SK-N-SH (cell line): ENCODE measurements around the gene NLGN1. TPM values are rescaled to one million over a fixed set of nuclear protein-coding genes. Genes with fewer than 3 reads are reported as not detected.

Experiments
- CTCF ChIA-PET: fragments of 300-600, 350-600 bp; formaldehyde crosslinking; extraction: SDS; loops from one replicate; lab custom pipeline; 2021; lab: Yijun Ruan, JAX
- POLR2A ChIA-PET: fragments of 350-600 bp; sonication (Branson Sonifier 250); formaldehyde crosslinking; extraction: SDS; loops from one replicate; lab custom pipeline; 2020; ENCODE audit warnings: antibody characterized with exemption, inconsistent platforms; lab: Yijun Ruan, JAX
- DNase-seq: peaks from one replicate; pipeline ENCODE4 v3.0.0; 2012
- H2AFZ ChIP-seq: fragments of 200-600 bp; sonication (generic); 2 replicates; pipeline ENCODE4 v1.8.1; 2016; ENCODE audit warnings: antibody characterized with exemption, mild to moderate bottlenecking, low read depth
- H3F3A ChIP-seq: fragments of 200-600 bp; sonication (generic); replicated peaks from 2 replicates; pipeline ENCODE3; 2016; ENCODE audit warnings: antibody characterized with exemption, mild to moderate bottlenecking; ENCODE audit not compliant: insufficient read depth
- H3K27ac ChIP-seq, 2 experiments: fragments of 200-500 bp in 1 of 2; fragments of 200-600 bp in 1 of 2; sonication (Bioruptor generic) in 1 of 2; sonication (generic), shearing (Covaris generic) in 1 of 2; 2 replicates each; pipeline versions ENCODE4 v1.5.1 to v1.6.1; 2014 to 2016; ENCODE audit warnings: low read depth in 2 of 2, inconsistent platforms in 1 of 2, low read length in 1 of 2, mild to moderate bottlenecking in 1 of 2, mixed read lengths in 1 of 2
- H3K27me3 ChIP-seq: fragments of 200-600 bp; sonication (generic), shearing (Covaris generic); 2 replicates; pipeline ENCODE4 v1.6.1; 2016; ENCODE audit warnings: mixed run types; ENCODE audit not compliant: insufficient read depth
- H3K36me3 ChIP-seq, 2 experiments: fragments of 200-500 bp in 1 of 2; fragments of 200-600 bp in 1 of 2; sonication (Bioruptor generic) in 1 of 2; sonication (generic) in 1 of 2; replicated peaks in 1 of 2; 2 replicates each; pipeline versions ENCODE3 to v1.5.1; 2014 to 2016; ENCODE audit warnings: low read length in 1 of 2, mild to moderate bottlenecking in 1 of 2; ENCODE audit not compliant: insufficient read depth in 2 of 2, control insufficient read depth in 1 of 2
- H3K4me1 ChIP-seq, 2 experiments: fragments of 200-500 bp in 1 of 2; fragments of 200-600 bp in 1 of 2; sonication (Bioruptor generic) in 1 of 2; sonication (generic), shearing (Covaris generic) in 1 of 2; 2 replicates each; pipeline versions ENCODE4 v1.5.1 to v1.6.1; 2014 to 2016; ENCODE audit warnings: low read depth in 1 of 2, low read length in 1 of 2, mixed run types in 1 of 2; ENCODE audit not compliant: insufficient read depth in 2 of 2, control insufficient read depth in 1 of 2
- H3K4me2 ChIP-seq: fragments of 200-600 bp; sonication (generic), shearing (Covaris generic); 2 replicates; pipeline ENCODE4 v1.6.1; 2017; ENCODE audit warnings: mixed run types
- H3K4me3 ChIP-seq, 2 experiments: fragments of 200-500 bp in 1 of 2; fragments of 200-600 bp in 1 of 2; sonication (Bioruptor generic) in 1 of 2; sonication (generic), shearing (Covaris generic) in 1 of 2; 2 replicates each; pipeline versions ENCODE4 v1.5.1 to v1.8.1; 2014 to 2016; ENCODE audit warnings: low read depth in 2 of 2, inconsistent platforms in 1 of 2, low read length in 1 of 2, mild to moderate bottlenecking in 1 of 2, mixed read lengths in 1 of 2, moderate library complexity in 1 of 2
- H3K79me2 ChIP-seq: fragments of 200-600 bp; sonication (generic); 2 replicates; pipeline ENCODE4 v1.8.1; 2017; ENCODE audit warnings: mild to moderate bottlenecking; ENCODE audit not compliant: insufficient read depth
- H3K9ac ChIP-seq: fragments of 200-600 bp; sonication (generic); 2 replicates; pipeline ENCODE4 v1.6.1; 2017; ENCODE audit warnings: mixed run types
- H3K9me2 ChIP-seq: fragments of 200-600 bp; sonication (generic); 2 replicates; pipeline ENCODE4 v1.6.1; 2017; ENCODE audit warnings: mixed run types
- H3K9me3 ChIP-seq: fragments of 200-600 bp; sonication (generic); 2 replicates; pipeline ENCODE4 v1.6.1; 2017; ENCODE audit warnings: mixed run types, mild to moderate bottlenecking, moderate library complexity
- H4K20me1 ChIP-seq: fragments of 200-600 bp; sonication (generic); 2 replicates; pipeline ENCODE4 v1.6.1; 2017; ENCODE audit warnings: mild to moderate bottlenecking, mixed run types; ENCODE audit not compliant: insufficient read depth
- CHD2 ChIP-seq: fragments of 150-350 bp; IDR thresholded peaks from 2 replicates; pipeline ENCODE4 v1.6.1; 2018; ENCODE audit warnings: low read length; ENCODE audit not compliant: partially characterized antibody
- EP300 ChIP-seq, 2 experiments: IDR thresholded peaks; 2 replicates each; pipeline versions ENCODE4 v1.4.0 to v1.6.1; 2012; ENCODE audit warnings: borderline replicate concordance in 1 of 2, low read depth in 1 of 2, low read length in 1 of 2
- EZH2phosphoT487 ChIP-seq: fragments of 200-600 bp; sonication (generic); IDR thresholded peaks from 2 replicates; pipeline ENCODE4 v1.6.1; 2017; ENCODE audit warnings: low read depth, mixed run types, mild to moderate bottlenecking, antibody characterized with exemption, moderate library complexity, borderline replicate concordance
- FOSL2 ChIP-seq: IDR thresholded peaks from 2 replicates; pipeline ENCODE4 v1.4.0; 2012; ENCODE audit warnings: low read depth, mild to moderate bottlenecking, moderate library complexity, borderline replicate concordance
- FOXJ3 ChIP-seq: sonication (generic); formaldehyde crosslinking; IDR thresholded peaks from 2 replicates; pipeline ENCODE4 v1.5.1; 2020; ENCODE audit warnings: mild to moderate bottlenecking, missing genetic modification reagents
- FOXM1 ChIP-seq: IDR thresholded peaks from 2 replicates; pipeline ENCODE4 v1.4.0; 2012; ENCODE audit warnings: low read depth, mild to moderate bottlenecking
- GABPA ChIP-seq: IDR thresholded peaks from 2 replicates; pipeline ENCODE4 v1.4.0; 2012; ENCODE audit warnings: low read depth, mild to moderate bottlenecking
- GATA2 ChIP-seq: sonication (generic); formaldehyde crosslinking; IDR thresholded peaks from 2 replicates; pipeline ENCODE4 v1.5.0; 2020; ENCODE audit warnings: mild to moderate bottlenecking, missing genetic modification reagents
- JUND ChIP-seq: IDR thresholded peaks from 2 replicates; pipeline ENCODE4 v1.4.0; 2012
- MEF2A ChIP-seq: IDR thresholded peaks from 2 replicates; pipeline ENCODE4 v1.4.0; 2012; ENCODE audit warnings: low read depth, borderline replicate concordance
- MXI1 ChIP-seq: IDR thresholded peaks from 2 replicates; pipeline ENCODE4 v1.6.1; 2012; ENCODE audit warnings: mild to moderate bottlenecking, low read depth, low read length, improper control_type of control experiment
- RCOR1 ChIP-seq: fragments of 150-350 bp; IDR thresholded peaks from 2 replicates; pipeline ENCODE4 v1.6.1; 2017; ENCODE audit warnings: antibody characterized with exemption, low read length
- RFX5 ChIP-seq: IDR thresholded peaks from 2 replicates; pipeline ENCODE4 v1.6.1; 2012; ENCODE audit warnings: mild to moderate bottlenecking, improper control_type of control experiment, low read length
- SIN3A ChIP-seq: IDR thresholded peaks from 2 replicates; pipeline ENCODE4 v1.6.1; 2012; ENCODE audit warnings: low read depth, mild to moderate bottlenecking, low read length, moderate library complexity, borderline replicate concordance
- TCF12 ChIP-seq: IDR thresholded peaks from 2 replicates; pipeline ENCODE4 v1.4.0; 2012
- YY1 ChIP-seq: IDR thresholded peaks from 2 replicates; pipeline ENCODE4 v1.4.0; 2012; ENCODE audit warnings: low read depth, mild to moderate bottlenecking
- WGBS: methylation state at CpG from one replicate; pipeline ENCODE4 v1.1.6; 2017; ENCODE audit warnings: low lambda C conversion rate; 5-methylcytosine and 5-hydroxymethylcytosine counted together
- polyA plus RNA-seq, 3 experiments: library from polyadenylated mRNA; depleted of rRNA; stranded (reverse); fragments of >200 nt; gene quantifications; 2 replicates each; pipeline ENCODE4 v1.2.3, GENCODE V29; 2012
- TF ChIP-seq, protein P1 (sequence below): IDR thresholded peaks from 2 replicates; pipeline ENCODE4 v1.6.1; 2012; ENCODE audit warnings: mild to moderate bottlenecking, low read depth, low read length, moderate library complexity
- TF ChIP-seq, protein P2 (sequence below): fragments of 200-600 bp; sonication (generic); IDR thresholded peaks from 2 replicates; pipeline ENCODE4 v1.6.1; 2017; ENCODE audit warnings: antibody characterized with exemption, mild to moderate bottlenecking, moderate library complexity
- TF ChIP-seq, protein P3 (sequence below): IDR thresholded peaks from 2 replicates; pipeline ENCODE4; 2012
- TF ChIP-seq, protein P4 (sequence below): IDR thresholded peaks from 2 replicates; pipeline ENCODE4 v1.4.0; 2012; ENCODE audit warnings: low read depth
- TF ChIP-seq, protein P5 (sequence below): fragments of 150-350 bp; IDR thresholded peaks from 2 replicates; pipeline ENCODE4 v1.6.1; 2016; ENCODE audit warnings: mild to moderate bottlenecking, low read depth, low read length
- TF ChIP-seq, protein P6 (sequence below): IDR thresholded peaks from 2 replicates; pipeline ENCODE4 v1.4.0; 2012; ENCODE audit warnings: low read depth, borderline replicate concordance

NLGN1 gene
- polyA plus RNA-seq, 1 of the 3 experiments (the other 2 are of a cell fraction) = 1.5 TPM

DNA sequence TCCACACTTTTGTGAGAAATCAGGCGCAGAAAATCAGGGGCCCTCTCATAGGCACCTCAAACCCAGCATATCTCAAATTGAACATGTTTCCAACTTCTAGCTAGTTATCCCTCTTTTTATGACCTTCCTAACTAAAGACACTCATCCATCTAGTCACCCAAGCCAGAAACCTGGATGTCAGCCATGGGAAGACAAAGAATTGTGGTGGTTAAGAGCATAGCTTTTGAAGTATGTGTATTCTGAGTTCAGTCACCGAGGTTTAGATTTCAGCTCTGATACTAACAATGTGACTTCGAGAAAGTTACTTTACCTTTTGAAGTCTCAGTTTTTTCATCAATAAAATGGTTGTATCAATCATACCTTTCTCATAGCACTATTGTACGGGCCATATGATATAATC lies 495.5 kb downstream of the NLGN1 start (continued):
- TF ChIP-seq, protein P1, sequence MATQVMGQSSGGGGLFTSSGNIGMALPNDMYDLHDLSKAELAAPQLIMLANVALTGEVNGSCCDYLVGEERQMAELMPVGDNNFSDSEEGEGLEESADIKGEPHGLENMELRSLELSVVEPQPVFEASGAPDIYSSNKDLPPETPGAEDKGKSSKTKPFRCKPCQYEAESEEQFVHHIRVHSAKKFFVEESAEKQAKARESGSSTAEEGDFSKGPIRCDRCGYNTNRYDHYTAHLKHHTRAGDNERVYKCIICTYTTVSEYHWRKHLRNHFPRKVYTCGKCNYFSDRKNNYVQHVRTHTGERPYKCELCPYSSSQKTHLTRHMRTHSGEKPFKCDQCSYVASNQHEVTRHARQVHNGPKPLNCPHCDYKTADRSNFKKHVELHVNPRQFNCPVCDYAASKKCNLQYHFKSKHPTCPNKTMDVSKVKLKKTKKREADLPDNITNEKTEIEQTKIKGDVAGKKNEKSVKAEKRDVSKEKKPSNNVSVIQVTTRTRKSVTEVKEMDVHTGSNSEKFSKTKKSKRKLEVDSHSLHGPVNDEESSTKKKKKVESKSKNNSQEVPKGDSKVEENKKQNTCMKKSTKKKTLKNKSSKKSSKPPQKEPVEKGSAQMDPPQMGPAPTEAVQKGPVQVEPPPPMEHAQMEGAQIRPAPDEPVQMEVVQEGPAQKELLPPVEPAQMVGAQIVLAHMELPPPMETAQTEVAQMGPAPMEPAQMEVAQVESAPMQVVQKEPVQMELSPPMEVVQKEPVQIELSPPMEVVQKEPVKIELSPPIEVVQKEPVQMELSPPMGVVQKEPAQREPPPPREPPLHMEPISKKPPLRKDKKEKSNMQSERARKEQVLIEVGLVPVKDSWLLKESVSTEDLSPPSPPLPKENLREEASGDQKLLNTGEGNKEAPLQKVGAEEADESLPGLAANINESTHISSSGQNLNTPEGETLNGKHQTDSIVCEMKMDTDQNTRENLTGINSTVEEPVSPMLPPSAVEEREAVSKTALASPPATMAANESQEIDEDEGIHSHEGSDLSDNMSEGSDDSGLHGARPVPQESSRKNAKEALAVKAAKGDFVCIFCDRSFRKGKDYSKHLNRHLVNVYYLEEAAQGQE = no peak
- TF ChIP-seq RFX5 (no peak), GATA2 (CRISPR knock-in tag) (no peak), CHD2 (no peak), FOSL2 (peak; percentile 75; the same call in 1 of the 2 replicates), JUND (peak; percentile 62), TCF12 (peak; percentile 69), FOXM1 (no peak), GABPA (no peak), MEF2A (no peak), YY1 (no peak), FOXJ3 (no peak)
- TF ChIP-seq, protein P2, sequence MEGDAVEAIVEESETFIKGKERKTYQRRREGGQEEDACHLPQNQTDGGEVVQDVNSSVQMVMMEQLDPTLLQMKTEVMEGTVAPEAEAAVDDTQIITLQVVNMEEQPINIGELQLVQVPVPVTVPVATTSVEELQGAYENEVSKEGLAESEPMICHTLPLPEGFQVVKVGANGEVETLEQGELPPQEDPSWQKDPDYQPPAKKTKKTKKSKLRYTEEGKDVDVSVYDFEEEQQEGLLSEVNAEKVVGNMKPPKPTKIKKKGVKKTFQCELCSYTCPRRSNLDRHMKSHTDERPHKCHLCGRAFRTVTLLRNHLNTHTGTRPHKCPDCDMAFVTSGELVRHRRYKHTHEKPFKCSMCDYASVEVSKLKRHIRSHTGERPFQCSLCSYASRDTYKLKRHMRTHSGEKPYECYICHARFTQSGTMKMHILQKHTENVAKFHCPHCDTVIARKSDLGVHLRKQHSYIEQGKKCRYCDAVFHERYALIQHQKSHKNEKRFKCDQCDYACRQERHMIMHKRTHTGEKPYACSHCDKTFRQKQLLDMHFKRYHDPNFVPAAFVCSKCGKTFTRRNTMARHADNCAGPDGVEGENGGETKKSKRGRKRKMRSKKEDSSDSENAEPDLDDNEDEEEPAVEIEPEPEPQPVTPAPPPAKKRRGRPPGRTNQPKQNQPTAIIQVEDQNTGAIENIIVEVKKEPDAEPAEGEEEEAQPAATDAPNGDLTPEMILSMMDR = no peak
- TF ChIP-seq, protein P3, sequence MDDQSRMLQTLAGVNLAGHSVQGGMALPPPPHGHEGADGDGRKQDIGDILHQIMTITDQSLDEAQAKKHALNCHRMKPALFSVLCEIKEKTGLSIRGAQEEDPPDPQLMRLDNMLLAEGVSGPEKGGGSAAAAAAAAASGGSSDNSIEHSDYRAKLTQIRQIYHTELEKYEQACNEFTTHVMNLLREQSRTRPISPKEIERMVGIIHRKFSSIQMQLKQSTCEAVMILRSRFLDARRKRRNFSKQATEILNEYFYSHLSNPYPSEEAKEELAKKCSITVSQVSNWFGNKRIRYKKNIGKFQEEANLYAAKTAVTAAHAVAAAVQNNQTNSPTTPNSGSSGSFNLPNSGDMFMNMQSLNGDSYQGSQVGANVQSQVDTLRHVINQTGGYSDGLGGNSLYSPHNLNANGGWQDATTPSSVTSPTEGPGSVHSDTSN = peak; percentile 92
- TF ChIP-seq, protein P4, sequence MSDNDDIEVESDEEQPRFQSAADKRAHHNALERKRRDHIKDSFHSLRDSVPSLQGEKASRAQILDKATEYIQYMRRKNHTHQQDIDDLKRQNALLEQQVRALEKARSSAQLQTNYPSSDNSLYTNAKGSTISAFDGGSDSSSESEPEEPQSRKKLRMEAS = no peak

DNA sequence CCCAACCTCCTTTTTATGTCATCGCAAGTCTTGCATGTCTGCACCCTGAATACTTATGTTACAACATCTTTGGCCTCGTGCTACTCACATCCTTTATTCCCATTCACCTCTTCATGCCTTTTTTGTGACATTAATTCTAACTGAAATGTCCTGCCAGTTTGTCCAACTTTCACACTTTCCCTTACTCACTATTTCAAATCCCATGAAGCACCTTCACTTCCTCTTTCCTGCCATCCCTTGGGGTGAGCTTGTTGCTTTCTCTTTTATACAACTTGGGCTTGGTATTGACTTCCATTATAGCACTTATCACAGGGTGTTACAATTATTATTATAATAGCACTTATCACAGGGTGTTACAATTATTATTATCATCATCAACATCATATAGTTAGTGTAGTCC lies 496.3 kb downstream of the NLGN1 start:
- H3K27ac ChIP-seq = peak overlapping the region in 1 of 2 experiments; percentile 87; a peak in 1 of 4 replicates
- H4K20me1 ChIP-seq = no peaks in the 10 kb centered on the region
- H3K36me3 ChIP-seq = no peaks in the 10 kb centered on the region
- H3K27me3 ChIP-seq = no peaks in the 10 kb centered on the region
- 80% methylated on average over 2 of the region's 2 CpGs for WGBS
- H3F3A ChIP-seq = peaks cover 21% of the 10 kb centered on the region
- no peak overlapping the region for H2AFZ ChIP-seq
- H3K79me2 ChIP-seq = no peaks in the 10 kb centered on the region
- no peaks in the 10 kb centered on the region for H3K9me3 ChIP-seq
- H3K9ac ChIP-seq = no peak overlapping the region
- H3K4me1 ChIP-seq = peaks cover 0 to 23% of the 10 kb centered on the region in 2 experiments; a peak in 2 of 4 replicates
- H3K4me2 ChIP-seq = no peak overlapping the region
- ChIA-PET POLR2A (no interaction called here), CTCF (interaction anchor here (0.7 kb wide), 1 partner anchor 132 kb away, joined by 3 read pairs; no protein-coding TSS in a partner anchor)
- no peak overlapping the region for H3K4me3 ChIP-seq
- H3K9me2 ChIP-seq = no peaks in the 10 kb centered on the region
- DNase-seq = no peak
- TF ChIP-seq RFX5 = no peak
- TF ChIP-seq, protein P5, sequence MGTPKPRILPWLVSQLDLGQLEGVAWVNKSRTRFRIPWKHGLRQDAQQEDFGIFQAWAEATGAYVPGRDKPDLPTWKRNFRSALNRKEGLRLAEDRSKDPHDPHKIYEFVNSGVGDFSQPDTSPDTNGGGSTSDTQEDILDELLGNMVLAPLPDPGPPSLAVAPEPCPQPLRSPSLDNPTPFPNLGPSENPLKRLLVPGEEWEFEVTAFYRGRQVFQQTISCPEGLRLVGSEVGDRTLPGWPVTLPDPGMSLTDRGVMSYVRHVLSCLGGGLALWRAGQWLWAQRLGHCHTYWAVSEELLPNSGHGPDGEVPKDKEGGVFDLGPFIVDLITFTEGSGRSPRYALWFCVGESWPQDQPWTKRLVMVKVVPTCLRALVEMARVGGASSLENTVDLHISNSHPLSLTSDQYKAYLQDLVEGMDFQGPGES = no peak
- TF ChIP-seq MEF2A = no peak
- TF ChIP-seq, protein P6, sequence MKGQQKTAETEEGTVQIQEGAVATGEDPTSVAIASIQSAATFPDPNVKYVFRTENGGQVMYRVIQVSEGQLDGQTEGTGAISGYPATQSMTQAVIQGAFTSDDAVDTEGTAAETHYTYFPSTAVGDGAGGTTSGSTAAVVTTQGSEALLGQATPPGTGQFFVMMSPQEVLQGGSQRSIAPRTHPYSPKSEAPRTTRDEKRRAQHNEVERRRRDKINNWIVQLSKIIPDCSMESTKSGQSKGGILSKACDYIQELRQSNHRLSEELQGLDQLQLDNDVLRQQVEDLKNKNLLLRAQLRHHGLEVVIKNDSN = no peak
- TF ChIP-seq, protein P3 = no peak
- TF ChIP-seq CHD2 = no peak
- no peak for TF ChIP-seq RCOR1
- TF ChIP-seq JUND = no peak
- TF ChIP-seq SIN3A = no peak
- no peak for TF ChIP-seq EZH2phosphoT487
- no peak for TF ChIP-seq MXI1
- no peak for TF ChIP-seq YY1
- no peak for TF ChIP-seq EP300 (IDR thresholded peaks at IDR 0.05; ENCODE audit: borderline replicate concordance in 1 of 2, low read depth in 1 of 2, low read length in 1 of 2)
